T-helper 2 cell treated with Interferon-gamma antibody and Interleukin-4, amounts not matched to agents 5 μg/mL and 100 μg/mL, for 36 hours (primary cell): Measurements from ENCODE around the gene DLD.
A peak's percentile ranks its signal among the peaks of the same experiment; 100 is the strongest.
"Not testable (repeated sequence)": the region's sequence is repeated elsewhere in the genome, so short reads cannot be mapped to it uniquely, and the experiment has no call there.

ENCODE experiments used
- DNase-seq: peaks from one replicate; pipeline ENCODE4 v3.0.0; 2021; ENCODE audit warnings: low spot score
- H3K27ac Mint-ChIP-seq: one replicate; pipeline ENCODE4 v1.8.0; 2021; ENCODE audit warnings: mild to moderate bottlenecking, mixed read lengths
- H3K27me3 Mint-ChIP-seq: one replicate; pipeline ENCODE4 v1.8.0; 2021; ENCODE audit warnings: low read depth, mixed read lengths
- H3K36me3 Mint-ChIP-seq: one replicate; pipeline ENCODE4 v1.8.0; 2021; ENCODE audit warnings: low read depth, mixed read lengths
- H3K4me1 Mint-ChIP-seq: one replicate; pipeline ENCODE4 v1.8.0; 2021; ENCODE audit warnings: low read depth, mixed read lengths
- H3K4me3 Mint-ChIP-seq: one replicate; pipeline ENCODE4 v1.8.0; 2022; ENCODE audit warnings: mild to moderate bottlenecking, moderate library complexity, mixed read lengths
- H3K9me3 Mint-ChIP-seq: one replicate; pipeline ENCODE4 v1.8.0; 2021; ENCODE audit warnings: mixed read lengths

DLD gene, protein sequence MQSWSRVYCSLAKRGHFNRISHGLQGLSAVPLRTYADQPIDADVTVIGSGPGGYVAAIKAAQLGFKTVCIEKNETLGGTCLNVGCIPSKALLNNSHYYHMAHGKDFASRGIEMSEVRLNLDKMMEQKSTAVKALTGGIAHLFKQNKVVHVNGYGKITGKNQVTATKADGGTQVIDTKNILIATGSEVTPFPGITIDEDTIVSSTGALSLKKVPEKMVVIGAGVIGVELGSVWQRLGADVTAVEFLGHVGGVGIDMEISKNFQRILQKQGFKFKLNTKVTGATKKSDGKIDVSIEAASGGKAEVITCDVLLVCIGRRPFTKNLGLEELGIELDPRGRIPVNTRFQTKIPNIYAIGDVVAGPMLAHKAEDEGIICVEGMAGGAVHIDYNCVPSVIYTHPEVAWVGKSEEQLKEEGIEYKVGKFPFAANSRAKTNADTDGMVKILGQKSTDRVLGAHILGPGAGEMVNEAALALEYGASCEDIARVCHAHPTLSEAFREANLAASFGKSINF

GRCh38 chr7:107890962-107891635 is at the start of gene DLD:
TSS of gene DLD (plus strand) at chr7:107891183. CDS start at chr7:107891251, 68 bp downstream.
- H3K4me1 Mint-ChIP-seq = peaks cover 32% of the 10 kb centered on the region

GRCh38 chr7:107842213-107842612 is 48.8 kb upstream of the DLD start:
- no peaks in the 10 kb centered on the region for H3K36me3 Mint-ChIP-seq
- H3K4me1 Mint-ChIP-seq = no peaks in the 10 kb centered on the region
- DNase-seq = no peak
- H3K27ac Mint-ChIP-seq = no peak overlapping the region
- H3K27me3 Mint-ChIP-seq = peaks cover 5% of the 10 kb centered on the region
- no peak overlapping the region for H3K4me3 Mint-ChIP-seq
- H3K9me3 Mint-ChIP-seq = peaks cover 4% of the 10 kb centered on the region

More at GRCh38 chr7:107890962-107891635, at the start of gene DLD:
- H3K27me3 Mint-ChIP-seq = no peaks in the 10 kb centered on the region
- no peaks in the 10 kb centered on the region for H3K9me3 Mint-ChIP-seq
- H3K36me3 Mint-ChIP-seq = peaks cover 24% of the 10 kb centered on the region
- peak within 1 kb of the TSS; percentile 96 for H3K27ac Mint-ChIP-seq
- DNase-seq = peak; percentile 93
- H3K4me3 Mint-ChIP-seq = peak within 1 kb of the TSS; percentile 90

DNA sequence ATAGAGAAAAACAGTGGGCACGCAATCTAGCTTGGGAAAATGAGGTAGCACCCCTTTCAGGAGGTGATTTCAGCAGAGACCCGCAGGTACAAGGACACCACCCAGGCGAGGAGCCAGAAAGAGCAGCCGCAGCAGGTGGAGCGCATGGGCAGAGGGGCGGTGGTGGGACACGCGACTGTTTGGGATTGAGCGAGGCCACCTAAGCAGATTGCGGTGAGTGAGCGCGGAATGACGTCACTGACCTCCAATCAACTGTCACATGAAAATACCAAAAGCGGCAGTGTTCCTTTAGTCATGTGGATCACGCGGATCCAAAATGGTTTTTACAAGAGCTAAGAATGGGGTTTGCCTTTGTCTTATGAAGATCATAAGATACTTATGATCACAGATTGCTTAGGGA is 47.8 kb upstream of the DLD start:
- no peaks in the 10 kb centered on the region for H3K36me3 Mint-ChIP-seq
- peaks cover 4% of the 10 kb centered on the region for H3K27me3 Mint-ChIP-seq
- no peak overlapping the region for H3K4me3 Mint-ChIP-seq
- DNase-seq = no peak
- H3K4me1 Mint-ChIP-seq = no peaks in the 10 kb centered on the region
- H3K9me3 Mint-ChIP-seq = peaks cover 4% of the 10 kb centered on the region
- H3K27ac Mint-ChIP-seq = no peak overlapping the region

DNA sequence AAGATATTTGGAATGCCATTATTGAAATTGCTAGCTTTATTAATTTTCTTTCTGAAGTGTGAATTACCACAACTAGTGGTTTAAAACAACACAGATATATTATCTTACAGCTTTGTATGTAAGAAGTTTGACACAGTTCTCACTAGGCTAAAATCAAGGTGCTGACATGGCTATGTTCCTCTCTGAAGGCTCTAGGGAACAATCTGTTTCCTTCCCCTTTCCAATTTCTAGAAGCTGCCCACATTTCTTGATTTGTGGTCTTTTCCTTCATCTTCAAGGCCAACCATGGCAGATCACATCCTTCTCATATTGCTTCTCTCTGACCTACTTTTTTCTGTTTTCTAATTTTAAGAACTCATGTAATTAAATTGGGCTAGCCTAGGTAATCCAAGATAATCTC is 44.7 kb upstream of the DLD start:
- DNase-seq = no peak
- H3K4me3 Mint-ChIP-seq = no peak overlapping the region
- no peak overlapping the region for H3K27ac Mint-ChIP-seq
- H3K36me3 Mint-ChIP-seq = no peaks in the 10 kb centered on the region
- no peaks in the 10 kb centered on the region for H3K27me3 Mint-ChIP-seq
- no peaks in the 10 kb centered on the region for H3K9me3 Mint-ChIP-seq
- H3K4me1 Mint-ChIP-seq = no peaks in the 10 kb centered on the region

DNA sequence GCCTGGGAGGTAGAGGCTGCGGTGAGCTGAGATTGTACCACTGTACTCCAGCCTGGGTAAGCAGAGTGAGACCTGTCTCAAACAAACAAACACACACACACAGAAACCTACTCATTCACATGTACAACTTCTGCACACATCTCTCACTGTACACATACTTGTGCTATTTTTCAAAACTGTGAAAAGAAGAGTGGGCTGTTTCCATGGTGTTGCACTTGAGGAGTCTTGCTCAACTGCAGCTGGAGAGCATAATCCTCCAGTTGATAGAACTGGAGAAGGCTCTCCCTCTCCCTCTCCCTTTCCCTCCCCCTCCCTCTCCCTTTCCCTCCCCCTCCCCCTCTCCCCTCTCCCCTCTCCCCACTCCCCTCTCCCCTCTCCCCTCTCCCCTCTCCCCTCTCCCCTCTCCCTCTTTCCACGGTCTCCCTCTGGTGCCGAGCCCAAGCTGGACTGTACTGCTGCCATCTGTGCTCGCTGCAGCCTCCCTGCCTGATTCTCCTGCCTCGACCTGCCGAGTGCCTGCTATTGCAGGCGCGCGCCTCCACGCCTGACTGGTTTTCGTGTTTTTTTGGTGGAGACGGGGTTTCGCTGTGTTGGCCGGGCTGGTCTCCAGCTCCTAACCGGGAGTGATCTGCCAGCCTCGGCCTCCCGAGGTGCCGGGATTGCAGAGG is 43.7 kb upstream of the DLD start:
- no peaks in the 10 kb centered on the region for H3K27me3 Mint-ChIP-seq
- H3K9me3 Mint-ChIP-seq = no peaks in the 10 kb centered on the region
- no peaks in the 10 kb centered on the region for H3K36me3 Mint-ChIP-seq
- DNase-seq = no peak
- no peak overlapping the region for H3K27ac Mint-ChIP-seq
- H3K4me1 Mint-ChIP-seq = no peaks in the 10 kb centered on the region
- no peak overlapping the region for H3K4me3 Mint-ChIP-seq

DNA sequence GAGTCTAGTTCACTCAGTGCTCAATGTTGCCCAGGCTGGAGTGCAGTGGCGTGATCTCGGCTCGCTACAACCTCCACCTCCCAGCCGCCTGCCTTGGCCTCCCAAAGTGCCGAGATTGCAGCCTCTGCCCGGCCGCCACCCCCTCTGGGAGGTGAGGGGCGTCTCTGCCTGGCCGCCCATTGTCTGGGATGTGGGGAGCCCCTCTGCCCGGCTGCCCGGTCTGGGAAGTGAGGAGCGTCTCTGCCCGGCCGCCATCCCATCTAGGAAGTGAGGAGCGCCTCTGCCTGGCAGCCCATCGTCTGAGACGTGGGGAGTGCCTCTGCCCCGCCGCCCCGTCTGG is 43.2 kb upstream of the DLD start:
- DNase-seq, H3K4me3 Mint-ChIP-seq, H3K9me3 Mint-ChIP-seq, H3K27me3 Mint-ChIP-seq, H3K4me1 Mint-ChIP-seq, H3K27ac Mint-ChIP-seq, H3K36me3 Mint-ChIP-seq: not testable (repeated sequence)

DNA sequence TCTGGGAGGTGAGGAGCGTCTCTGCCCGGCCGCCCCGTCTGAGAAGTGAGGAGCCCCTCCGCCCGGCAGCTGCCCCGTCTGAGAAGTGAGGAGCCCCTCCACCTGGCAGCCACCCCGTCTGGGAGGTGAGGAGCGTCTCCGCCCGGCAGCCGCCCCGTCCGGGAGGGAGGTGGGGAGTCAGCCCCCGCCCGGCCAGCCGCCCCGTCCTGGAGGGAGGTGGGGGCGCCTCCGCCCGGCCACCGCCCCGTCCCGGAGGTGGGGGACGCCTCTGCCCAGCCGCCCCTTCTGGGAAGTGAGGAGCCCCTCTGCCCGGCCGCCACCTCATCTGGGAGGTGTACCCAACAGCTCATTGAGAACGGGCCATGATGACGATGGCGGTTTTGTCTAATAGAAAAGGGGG is 42.8 kb upstream of the DLD start:
- not testable (repeated sequence) for H3K27ac Mint-ChIP-seq, H3K36me3 Mint-ChIP-seq, H3K27me3 Mint-ChIP-seq, H3K4me3 Mint-ChIP-seq, H3K9me3 Mint-ChIP-seq, DNase-seq, H3K4me1 Mint-ChIP-seq

- Mint-ChIP-seq H3K4me3 (no peak overlapping the region), H3K36me3 (no peaks in the 10 kb centered on the region), H3K9me3 (no peaks in the 10 kb centered on the region), H3K27me3 (no peaks in the 10 kb centered on the region), H3K27ac (no peak overlapping the region), H3K4me1 (peaks cover 3% of the 10 kb centered on the region)
- DNase-seq = no peak
Observed at GRCh38 chr7:107850216-107850615, 40.8 kb upstream of the DLD start.

DNA sequence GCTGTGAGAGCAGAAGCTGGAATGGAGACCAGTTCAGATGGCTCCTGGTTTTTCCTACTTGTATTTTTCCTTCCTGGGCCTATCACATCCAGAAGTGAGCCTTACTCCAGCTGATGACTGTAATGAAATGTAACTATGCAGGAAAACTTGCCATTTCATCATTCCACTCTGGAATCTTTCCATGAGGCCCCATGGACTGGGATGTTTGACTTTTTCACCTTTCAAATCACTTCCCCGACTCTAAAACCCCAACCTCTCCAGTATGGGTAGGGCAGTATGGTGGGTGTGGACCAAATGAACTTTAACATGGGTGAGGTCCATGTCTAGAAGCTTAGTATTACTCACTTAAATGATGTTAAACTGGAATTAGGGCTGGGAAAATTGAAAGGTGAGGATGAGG is 40.3 kb upstream of the DLD start:
- H3K9me3 Mint-ChIP-seq = no peaks in the 10 kb centered on the region
- no peak for DNase-seq
- H3K4me3 Mint-ChIP-seq = no peak overlapping the region
- H3K4me1 Mint-ChIP-seq = peaks cover 3% of the 10 kb centered on the region
- H3K36me3 Mint-ChIP-seq = no peaks in the 10 kb centered on the region
- no peaks in the 10 kb centered on the region for H3K27me3 Mint-ChIP-seq
- no peak overlapping the region for H3K27ac Mint-ChIP-seq

DNA sequence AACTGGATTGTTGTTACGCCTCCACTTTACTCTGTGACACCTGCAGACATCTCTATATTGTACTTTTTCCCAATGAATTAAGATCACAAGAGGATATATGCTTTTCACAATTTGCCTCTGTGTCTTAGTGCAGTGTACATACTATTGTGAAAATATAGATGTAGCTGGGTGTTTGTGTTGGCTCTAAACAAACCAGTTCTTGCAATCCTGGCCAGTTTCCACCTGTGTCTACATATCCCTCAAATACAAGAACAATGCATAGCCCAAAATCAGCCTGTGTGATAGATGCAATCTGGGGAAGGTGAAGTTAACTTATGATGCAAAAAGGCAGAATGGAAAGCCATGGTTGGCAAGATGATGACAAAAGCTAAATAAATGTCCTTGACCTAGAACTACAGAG is 36.5 kb upstream of the DLD start:
- Mint-ChIP-seq H3K27ac (no peak overlapping the region), H3K4me1 (peaks cover 27% of the 10 kb centered on the region), H3K9me3 (no peaks in the 10 kb centered on the region), H3K4me3 (no peak overlapping the region), H3K27me3 (no peaks in the 10 kb centered on the region), H3K36me3 (no peaks in the 10 kb centered on the region)
- DNase-seq = no peak

GRCh38 chr7:107854989-107855388 is 36.0 kb upstream of the DLD start:
- no peak overlapping the region for H3K27ac Mint-ChIP-seq

GRCh38 chr7:107856806-107857540 is 34.0 kb upstream of the DLD start:
- Mint-ChIP-seq H3K4me1 (peaks cover 35% of the 10 kb centered on the region), H3K9me3 (no peaks in the 10 kb centered on the region), H3K27ac (peak overlapping the region; percentile 89), H3K36me3 (no peaks in the 10 kb centered on the region), H3K27me3 (no peaks in the 10 kb centered on the region), H3K4me3 (peak overlapping the region; percentile 61)
- peak; percentile 32 for DNase-seq

More at GRCh38 chr7:107854989-107855388, 36.0 kb upstream of the DLD start:
- no peaks in the 10 kb centered on the region for H3K9me3 Mint-ChIP-seq
- no peak for DNase-seq
- peaks cover 27% of the 10 kb centered on the region for H3K4me1 Mint-ChIP-seq
- no peak overlapping the region for H3K4me3 Mint-ChIP-seq
- H3K27me3 Mint-ChIP-seq = no peaks in the 10 kb centered on the region
- no peaks in the 10 kb centered on the region for H3K36me3 Mint-ChIP-seq

DNA sequence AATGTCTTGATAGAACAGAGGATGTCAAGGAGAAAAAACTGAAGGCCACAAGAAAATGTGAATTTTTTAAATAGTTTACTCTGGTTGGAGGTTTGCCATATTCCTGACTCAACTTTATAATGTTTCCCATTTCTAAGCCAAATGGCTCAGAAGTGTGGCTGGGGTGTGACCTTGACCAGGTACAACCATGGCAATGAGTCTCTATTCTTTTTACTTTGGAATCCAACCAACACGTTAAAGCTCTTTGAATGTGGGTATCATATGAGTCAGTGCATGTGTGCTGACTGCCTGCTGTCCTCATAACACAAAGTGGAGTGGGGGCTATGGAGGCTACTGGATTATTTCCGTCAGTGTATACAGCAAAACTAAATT is 33.5 kb upstream of the DLD start:
- Mint-ChIP-seq H3K27me3 (no peaks in the 10 kb centered on the region), H3K4me3 (peak overlapping the region; percentile 61), H3K4me1 (peaks cover 35% of the 10 kb centered on the region), H3K27ac (peak overlapping the region; percentile 89), H3K9me3 (no peaks in the 10 kb centered on the region), H3K36me3 (no peaks in the 10 kb centered on the region)
- DNase-seq = no peak
